LNCaP clone FGC (cell line): ENCODE results near the gene AHI1.

Experiments used
- DNase-seq: peaks from one replicate; pipeline ENCODE4 v3.0.0-alpha.2; 2011; ENCODE audit warnings: low read depth
- H3K4me3 ChIP-seq: 2 replicates; pipeline ENCODE4 v1.5.1; 2011; ENCODE audit warnings: mild to moderate bottlenecking, low read depth, low read length, control low read depth
- TF ChIP-seq, protein P1 (sequence below): IDR thresholded peaks from 2 replicates; pipeline ENCODE4 v1.5.1; 2012; ENCODE audit warnings: mild to moderate bottlenecking; ENCODE audit not compliant: control insufficient read depth, insufficient read depth; ENCODE audit errors: extremely low read depth

AHI1 gene

GRCh38 chr6:135328136-135328535 is 169.4 kb downstream of the AHI1 start:
- DNase-seq, result no peak
- TF ChIP-seq, protein P1, sequence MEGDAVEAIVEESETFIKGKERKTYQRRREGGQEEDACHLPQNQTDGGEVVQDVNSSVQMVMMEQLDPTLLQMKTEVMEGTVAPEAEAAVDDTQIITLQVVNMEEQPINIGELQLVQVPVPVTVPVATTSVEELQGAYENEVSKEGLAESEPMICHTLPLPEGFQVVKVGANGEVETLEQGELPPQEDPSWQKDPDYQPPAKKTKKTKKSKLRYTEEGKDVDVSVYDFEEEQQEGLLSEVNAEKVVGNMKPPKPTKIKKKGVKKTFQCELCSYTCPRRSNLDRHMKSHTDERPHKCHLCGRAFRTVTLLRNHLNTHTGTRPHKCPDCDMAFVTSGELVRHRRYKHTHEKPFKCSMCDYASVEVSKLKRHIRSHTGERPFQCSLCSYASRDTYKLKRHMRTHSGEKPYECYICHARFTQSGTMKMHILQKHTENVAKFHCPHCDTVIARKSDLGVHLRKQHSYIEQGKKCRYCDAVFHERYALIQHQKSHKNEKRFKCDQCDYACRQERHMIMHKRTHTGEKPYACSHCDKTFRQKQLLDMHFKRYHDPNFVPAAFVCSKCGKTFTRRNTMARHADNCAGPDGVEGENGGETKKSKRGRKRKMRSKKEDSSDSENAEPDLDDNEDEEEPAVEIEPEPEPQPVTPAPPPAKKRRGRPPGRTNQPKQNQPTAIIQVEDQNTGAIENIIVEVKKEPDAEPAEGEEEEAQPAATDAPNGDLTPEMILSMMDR, result no peak
- H3K4me3 ChIP-seq, result no peak overlapping the region

DNA sequence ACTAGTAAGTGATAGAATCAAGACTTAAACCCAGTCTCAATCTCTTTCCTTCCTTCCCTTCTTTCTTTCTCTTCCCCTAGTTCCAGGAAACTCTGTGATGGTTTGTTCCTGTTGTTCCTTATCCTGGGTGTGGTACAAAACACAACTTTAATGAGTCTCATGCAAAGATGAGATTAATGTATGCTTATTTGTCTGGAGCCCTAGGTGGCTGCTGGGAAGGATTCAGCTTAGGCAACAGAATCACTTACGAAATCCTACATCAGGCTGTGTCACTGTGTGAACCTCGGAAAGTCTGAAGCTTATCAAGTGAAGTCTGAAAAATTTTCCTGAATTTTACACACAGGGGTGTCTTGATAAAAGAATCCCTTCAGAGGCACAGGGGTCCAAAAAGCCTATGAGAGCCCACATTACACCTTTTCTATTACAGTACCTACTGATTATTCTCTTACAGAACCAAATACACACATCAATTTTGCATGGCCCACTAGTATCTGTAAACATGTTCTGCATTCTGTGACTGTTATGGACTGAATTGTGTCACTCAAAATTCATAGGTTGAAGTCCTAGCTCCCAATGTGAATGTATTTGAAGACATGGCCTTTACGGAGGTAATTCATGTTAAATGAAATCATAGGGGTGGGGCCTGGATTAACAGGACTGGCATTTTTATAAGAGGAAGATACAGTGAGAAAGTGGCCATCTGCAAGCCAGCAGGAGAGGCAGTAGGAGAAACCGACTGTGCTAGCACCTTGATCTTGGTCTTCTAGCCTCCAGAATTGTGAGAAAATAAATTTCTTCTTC is 171.7 kb downstream of the AHI1 start:
- DNase-seq, result no peak
- TF ChIP-seq, protein P1, result no peak
- no peak overlapping the region for H3K4me3 ChIP-seq

- TF ChIP-seq, protein P1, result no peak
- no peak for DNase-seq
- no peak overlapping the region for H3K4me3 ChIP-seq
Observed at GRCh38 chr6:135324531-135324930, 173.0 kb downstream of the AHI1 start.

GRCh38 chr6:135323979-135324378 is 173.6 kb downstream of the AHI1 start:
- TF ChIP-seq, protein P1, result no peak
- no peak for DNase-seq
- H3K4me3 ChIP-seq, result no peak overlapping the region

- TF ChIP-seq, protein P1, result no peak
- DNase-seq, result no peak
Observed at GRCh38 chr6:135323202-135323668, 174.3 kb downstream of the AHI1 start.

GRCh38 chr6:135322427-135323201 is 174.9 kb downstream of the AHI1 start:
- H3K4me3 ChIP-seq, result no peak overlapping the region

More at GRCh38 chr6:135323202-135323668, 174.3 kb downstream of the AHI1 start:
- H3K4me3 ChIP-seq, result no peak overlapping the region

More at GRCh38 chr6:135322427-135323201, 174.9 kb downstream of the AHI1 start:
- DNase-seq, result no peak
- TF ChIP-seq, protein P1, result no peak
